D341Med (cell line): ENCODE data around the gene JARID2.

Source experiments
- DNase-seq: peaks from one replicate; pipeline ENCODE4 v3.0.0; 2012; ENCODE audit warnings: low spot score

JARID2 gene

DNA sequence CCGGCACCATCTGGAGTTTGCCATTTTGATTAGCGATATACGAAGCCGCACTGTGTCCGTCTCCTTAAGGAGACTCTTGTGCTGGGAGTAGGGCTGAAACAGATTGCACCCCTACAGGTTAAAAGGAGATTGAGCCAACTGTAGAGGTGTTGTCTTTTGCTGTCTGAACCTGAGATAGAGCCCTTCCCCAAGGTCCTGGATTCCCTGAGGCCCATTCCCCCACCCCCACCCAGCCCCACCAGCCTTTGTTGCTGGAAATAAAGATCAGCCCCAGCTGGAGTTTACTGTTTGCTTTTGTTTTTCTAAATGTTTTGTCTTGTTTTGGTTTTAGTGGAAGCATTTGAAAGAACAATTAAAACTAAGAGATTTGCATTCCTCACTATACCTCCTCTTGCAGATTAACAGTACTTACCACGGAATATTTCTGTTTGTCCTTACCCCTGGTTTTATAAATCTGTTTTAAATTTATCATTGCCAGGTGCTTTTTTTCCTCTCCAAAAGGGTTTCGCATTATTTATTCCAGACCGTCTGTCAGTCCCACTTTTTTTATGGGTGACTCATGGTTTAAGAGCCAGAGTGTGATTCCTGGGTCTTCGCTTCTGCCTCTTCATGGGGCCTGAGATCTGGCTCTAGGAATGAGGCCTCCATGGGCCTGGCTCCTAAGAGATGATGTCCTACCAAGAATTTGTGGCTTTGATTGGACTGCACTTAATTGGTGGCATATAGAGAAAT is 247.7 kb downstream of the JARID2 start:
- DNase-seq, result no peak

DNA sequence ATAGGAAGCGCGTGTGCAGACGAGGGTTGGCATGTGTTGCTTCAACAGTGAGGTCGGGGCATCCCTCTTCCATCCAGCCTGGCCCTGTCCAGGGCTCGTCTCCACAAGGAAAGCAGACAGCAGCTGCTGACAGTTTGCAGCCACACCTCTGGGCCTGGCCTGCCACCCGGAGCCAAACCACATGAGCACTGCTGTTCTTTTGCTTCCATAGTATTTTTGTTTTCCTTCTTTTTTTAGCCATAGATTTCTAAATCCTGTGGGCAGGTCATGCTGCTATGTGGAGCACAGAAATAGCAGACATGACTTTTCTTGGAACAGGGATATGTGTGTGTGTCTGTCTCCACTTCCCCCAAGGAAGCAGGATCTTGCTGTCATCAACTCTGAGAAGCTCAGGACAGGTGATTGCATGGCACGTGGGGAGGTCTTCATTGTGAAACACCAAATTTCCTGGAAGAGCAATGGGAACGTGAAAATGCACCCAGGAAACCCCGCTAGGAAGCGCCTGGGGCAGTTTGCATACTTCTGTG is 249.6 kb downstream of the JARID2 start:
- no peak for DNase-seq

DNA sequence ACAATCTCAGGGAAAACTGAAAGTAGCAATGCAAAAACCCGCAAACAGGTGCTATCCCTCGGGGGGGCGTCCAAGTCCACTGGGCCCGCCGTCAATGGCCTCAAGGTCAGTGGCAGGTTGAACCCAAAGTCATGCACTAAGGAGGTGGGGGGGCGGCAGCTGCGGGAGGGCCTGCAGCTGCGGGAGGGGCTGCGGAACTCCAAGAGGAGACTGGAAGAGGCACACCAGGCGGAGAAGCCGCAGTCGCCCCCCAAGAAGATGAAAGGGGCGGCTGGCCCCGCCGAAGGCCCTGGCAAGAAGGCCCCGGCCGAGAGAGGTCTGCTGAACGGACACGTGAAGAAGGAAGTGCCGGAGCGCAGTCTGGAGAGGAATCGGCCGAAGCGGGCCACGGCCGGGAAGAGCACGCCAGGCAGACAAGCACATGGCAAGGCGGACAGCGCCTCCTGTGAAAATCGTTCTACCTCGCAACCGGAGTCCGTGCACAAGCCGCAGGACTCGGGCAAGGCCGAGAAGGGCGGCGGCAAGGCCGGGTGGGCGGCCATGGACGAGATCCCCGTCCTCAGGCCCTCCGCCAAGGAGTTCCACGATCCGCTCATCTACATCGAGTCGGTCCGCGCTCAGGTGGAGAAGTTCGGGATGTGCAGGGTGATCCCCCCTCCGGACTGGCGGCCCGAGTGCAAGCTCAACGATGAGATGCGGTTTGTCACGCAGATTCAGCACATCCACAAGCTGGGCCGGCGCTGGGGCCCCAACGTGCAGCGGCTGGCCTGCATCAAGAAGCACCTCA is 250.7 kb downstream of the JARID2 start:
- no peak for DNase-seq

DNA sequence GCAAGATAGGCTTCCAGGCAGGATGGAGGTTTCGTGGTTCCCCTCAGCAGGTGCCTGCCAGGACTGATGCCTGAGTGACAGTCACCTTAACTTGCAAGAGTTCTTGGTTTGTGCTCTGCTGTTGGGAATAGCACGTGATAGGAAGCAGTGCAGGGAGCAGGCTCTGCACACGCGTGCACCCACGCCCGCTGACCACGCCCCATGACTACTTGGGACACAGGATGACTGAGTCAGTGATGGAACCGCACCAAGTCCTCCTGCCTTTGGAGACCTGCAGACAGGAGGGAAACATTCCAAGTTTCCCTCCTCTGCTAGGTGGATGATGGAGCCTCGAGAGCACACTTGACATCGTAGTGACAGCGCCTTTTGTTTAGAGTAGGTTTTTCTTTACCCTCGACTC is 252.8 kb downstream of the JARID2 start:
- no peak for DNase-seq

DNA sequence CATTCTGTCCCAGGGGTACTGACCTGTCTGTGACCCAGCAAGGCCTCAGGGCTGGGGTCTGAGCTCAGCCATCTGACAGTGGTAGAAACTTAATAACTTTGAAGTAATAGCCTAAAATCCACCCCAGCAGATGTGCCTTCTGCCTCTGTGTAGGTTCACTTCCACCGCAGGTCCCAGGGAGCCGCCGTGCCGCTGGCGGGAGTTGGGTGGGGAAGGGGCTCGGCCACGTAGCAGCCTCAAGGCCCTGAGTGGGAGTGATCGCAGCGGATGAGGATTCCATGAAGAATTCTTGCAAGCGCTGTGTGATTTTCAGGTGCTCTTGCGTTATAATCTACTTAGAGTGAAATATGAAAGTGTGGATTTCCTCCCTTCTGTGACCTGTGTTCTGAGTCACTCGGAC is 253.3 kb downstream of the JARID2 start:
- DNase-seq, result no peak

DNA sequence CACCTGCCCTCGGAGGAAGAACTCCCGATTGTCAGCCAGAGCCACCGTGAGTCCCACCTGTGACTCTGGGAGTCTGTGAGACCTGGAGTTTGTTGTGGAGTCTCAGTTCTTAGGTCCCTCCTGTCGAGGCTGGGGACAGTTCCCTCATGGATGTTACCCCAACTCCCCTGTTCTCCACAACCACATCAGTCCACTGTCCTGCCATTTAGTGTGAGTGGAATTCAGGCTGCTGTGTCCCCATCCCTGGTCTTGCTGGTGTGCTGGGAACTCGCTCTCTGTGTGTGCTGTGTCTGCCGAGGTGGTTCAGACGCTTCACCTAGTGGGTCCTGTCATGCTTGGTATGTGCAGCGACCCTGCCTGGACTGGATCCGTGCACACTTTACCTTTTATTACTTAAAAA is 253.7 kb downstream of the JARID2 start:
- no peak for DNase-seq

DNA sequence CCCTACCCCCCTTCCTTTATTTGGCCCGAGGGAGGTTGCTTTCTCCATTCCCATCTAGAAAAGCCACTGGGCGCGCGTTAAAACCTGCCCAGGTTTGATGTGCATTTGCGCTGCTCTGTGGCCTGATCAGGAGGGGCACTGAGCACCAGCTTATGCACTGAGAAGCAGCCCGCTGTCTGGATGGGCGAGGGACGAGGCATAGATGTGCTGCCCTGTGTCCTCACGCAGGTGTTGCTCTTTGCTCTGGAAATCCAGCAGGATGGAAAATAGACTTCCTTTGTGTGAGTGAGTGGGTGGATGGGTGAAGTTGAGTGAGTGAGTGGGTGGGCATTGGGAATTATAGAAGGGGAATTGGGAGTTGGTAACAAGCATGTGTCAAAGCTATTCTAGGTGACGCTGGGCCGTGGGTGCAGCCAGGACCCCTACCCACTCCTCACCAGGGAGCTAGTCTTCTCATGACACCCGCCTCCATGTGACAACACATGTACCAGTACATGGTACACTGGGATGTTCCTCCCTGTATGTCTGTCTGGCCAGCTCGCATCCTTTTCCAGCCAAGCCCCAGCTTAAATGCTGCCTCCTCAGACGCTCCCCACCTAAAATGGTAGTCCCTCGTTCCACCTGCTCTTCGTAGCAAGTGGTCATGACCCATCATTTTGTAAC is 254.3 kb downstream of the JARID2 start:
- DNase-seq, result no peak

DNA sequence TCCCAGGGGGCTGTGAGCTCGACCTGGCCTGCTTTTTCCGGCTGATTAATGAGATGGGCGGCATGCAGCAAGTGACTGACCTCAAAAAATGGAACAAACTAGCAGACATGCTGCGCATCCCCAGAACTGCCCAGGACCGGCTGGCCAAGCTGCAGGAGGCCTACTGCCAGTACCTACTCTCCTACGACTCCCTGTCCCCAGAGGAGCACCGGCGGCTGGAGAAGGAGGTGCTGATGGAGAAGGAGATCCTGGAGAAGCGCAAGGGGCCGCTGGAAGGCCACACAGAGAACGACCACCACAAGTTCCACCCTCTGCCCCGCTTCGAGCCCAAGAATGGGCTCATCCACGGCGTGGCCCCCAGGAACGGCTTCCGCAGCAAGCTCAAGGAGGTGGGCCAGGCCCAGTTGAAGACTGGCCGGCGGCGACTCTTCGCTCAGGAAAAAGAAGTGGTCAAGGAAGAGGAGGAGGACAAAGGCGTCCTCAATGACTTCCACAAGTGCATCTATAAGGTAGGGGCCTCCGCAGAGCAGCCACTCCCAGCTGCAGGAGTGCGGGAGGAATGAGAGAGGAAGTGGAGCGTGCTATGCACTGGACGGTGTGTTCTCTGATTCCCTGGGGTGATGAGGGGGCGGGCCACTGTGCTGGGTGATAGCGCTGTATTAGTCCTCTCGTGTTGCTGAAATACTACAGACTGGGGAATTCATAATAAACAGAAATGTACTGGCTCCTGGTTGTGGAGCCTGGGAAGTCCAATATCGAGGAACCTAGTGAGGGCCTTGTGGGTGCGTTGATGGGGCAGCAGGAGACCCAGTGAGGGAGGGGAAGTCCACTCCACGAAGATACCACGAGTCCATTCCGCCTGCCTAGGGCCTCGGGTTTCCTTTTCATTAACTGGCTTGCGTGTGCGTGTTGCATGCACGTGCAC is 255.3 kb downstream of the JARID2 start:
- DNase-seq, result no peak

DNA sequence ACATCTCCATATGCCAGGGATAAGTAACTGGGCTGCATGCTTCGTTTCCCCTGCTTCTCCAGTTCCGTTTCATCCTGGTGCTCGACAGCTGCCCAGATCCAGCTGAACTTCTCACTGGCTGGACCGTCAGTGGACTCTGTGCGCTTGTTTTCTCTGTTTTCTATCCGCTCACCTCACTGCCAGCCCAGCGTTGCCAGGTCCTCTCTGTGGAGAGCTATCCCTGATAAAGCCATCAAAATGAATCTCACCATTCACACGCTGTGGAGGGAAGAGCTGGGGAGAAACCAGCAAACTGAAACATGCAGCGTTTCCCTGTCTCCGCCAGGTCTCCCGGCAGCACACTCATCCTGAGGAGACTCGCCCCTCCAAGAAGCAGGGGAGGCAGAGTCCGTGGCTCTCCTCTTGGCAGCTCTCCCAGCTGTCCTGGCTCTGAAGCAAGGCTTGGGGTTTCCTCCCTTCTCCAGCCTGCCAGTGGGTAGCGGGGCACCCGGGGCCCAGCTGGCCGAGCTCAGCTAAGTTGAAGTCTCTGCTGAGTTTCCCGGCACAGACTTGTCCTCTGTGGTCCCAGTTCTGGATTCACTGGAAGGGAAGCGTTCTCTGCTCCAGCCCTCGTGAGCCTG is 256.1 kb downstream of the JARID2 start:
- DNase-seq, result no peak

DNA sequence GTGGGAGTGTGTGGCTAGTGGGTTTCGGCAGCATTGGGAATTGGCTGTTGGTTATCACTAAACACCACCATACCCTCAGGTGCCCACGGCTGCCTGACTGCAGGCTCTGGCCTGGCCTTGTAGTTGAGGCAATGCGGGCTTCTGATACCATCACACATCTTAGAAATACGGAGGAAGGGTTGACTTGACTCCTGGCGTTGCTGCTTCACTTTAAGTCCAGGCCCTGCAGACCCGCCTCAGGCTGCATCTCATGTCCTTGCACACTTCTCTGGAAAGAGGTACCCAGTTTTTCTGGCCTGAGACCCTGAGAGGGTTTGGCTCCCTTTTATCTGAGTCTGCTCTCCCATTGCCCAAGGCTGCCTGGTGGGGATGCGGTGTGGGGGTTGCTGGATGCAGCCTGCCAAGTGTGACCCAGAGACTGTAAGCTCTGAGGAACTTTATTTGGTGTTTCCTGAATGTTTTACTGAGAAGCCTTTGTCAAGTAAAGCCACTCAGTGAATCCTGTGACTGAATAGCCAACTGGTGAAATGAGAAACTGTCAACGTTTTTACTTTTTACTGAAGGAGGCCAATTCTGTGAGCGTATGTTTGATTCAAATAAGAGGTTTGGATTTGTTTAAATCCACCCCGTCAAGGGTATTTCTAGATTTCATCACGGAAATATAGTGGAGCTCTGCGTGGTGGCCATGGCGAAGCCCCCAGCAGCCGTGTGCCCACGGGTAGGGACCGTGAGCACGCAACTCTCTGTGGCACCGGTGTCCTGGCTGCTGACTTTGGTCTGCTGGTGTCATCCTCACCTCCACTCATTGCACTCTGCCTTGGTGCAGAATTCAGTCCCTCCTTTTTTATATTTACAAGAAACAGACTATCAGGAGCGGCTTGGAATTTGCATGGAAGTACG is 256.8 kb downstream of the JARID2 start:
- no peak for DNase-seq

DNA sequence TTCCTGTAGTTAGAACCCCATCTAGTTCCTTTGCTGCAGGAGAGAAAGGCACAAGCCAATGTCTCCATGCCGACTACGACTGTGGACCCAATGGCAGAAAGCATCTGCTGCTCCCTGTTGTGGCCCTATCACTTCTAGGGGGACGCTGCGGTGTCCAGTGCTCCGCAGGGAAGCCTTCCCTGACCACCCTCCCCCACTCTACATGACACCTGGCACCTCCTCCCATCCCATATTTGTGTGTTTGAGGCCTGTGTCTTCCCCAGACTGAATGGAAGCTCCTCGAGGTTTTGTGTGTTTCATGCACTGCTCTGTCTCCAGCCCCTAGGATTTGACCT is 257.4 kb downstream of the JARID2 start:
- no peak for DNase-seq

DNA sequence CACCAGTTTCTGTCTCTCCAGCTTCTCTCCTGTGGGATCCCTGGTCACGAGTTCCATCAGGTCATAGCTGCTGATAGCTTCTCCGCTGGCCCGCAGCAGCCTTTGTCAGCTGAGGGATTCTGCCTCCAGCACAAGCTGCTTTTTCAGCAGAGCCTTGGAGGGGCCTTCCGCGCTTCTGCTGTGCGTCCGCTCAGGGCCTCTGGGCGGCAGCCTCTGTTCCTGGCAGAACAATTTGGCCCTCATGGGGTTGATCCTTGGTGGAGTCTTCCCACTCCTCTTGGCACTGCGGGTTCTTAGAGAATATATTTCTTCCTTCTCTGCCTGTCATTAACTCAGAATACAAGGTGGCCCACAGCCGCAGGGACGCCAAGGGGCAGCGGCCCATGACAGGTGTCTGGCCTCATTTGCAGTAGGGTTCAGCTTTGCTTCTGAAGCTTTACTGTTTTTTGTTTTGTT is 258.2 kb downstream of the JARID2 start:
- DNase-seq, result no peak

DNA sequence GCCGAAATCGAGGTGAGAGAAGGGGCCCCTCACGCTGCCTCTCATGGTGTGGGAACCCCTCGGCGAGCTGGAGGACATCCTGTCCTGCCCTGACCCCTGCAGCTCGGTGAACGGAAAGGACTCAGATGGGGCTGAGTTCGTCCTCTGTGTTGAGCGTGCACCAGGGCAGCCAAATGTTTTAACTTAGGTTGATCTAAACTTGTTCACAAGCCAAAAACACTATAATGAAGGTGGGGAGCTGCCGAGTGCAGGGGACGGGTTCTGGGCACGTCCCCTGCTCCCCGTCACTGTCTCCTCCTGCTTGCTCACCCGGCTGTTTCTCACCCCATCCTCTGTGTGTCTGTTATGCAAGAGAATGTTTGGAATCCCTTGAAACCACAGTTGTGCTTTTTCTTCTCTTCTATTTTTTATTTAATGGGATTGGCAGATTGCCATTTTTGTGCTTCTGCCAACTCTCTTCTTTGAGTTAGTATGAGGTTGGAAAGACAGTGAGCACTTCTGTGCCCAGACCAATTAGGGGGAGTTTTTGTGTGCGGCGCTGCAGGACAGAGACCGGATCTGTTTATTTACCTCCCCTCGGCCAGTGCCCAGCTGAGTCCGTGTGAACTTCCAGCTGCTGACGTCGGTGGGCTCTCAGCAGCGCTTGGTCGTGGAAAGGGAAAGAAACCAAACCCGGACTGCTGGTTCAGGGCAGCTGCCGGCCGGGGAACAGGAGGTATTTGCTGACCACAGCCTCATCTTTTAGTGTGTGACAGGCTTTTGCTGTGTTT is 258.9 kb downstream of the JARID2 start:
- no peak for DNase-seq

DNA sequence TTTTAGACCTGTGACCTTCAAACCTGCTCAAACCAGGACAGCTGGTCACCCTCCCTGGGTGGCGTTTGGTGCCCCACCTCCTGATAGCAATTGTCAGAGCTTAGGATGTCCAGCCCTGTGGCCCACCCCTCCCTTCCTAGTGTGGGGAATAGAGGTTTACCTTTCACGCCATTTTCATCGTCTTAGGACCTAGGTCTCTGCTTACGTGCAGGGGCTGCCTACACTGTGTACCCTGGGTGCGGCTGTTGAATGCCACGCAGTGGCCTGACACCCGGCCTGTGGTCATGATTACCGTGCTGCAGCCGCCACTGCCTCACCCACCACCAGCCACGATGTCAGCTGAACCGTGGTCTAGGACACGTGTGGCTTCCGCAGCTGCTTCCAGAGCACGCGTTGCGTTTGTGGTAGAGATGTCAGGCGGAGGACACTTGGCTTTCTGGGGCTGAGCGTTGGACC is 259.6 kb downstream of the JARID2 start:
- DNase-seq, result no peak

DNA sequence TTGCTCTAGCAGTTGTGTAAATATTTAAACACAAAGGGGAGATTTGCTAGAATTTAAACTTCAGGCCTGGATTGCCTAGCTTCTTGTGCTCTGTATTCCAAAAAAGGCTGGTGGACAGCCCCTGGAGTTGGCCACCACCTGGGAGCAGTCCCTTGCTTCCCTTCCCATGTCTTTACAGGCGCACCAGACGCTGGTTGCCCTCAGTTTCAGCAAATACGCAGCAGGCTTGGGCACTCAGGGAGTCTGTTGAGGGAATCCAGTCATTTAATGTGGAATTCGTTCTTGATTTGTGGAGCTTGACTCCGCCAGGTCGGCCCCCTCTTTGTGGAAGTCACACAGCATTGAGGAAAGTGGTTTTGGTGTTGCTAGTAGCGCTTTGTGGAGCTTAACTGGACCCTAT is 260.2 kb downstream of the JARID2 start:
- DNase-seq, result no peak

DNA sequence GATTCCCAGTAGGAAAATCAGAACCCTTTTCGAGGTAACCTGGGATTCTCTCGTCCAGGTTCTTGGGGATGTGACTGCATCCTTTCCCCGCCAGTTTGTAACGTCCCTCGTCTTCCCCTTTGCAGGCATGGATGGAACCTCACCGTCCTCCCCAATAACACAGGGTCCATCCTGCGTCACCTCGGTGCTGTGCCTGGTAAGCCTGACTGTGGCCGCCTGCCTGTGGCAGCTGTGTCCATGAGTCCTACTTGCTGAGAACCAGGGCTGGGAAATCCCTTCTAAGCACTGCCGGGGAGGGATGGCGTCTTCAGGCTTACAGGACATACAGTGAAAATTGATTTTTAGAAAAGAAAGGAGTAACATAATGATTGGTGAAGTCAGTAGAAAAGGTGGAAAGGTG is 261.4 kb downstream of the JARID2 start:
- DNase-seq, result no peak

DNA sequence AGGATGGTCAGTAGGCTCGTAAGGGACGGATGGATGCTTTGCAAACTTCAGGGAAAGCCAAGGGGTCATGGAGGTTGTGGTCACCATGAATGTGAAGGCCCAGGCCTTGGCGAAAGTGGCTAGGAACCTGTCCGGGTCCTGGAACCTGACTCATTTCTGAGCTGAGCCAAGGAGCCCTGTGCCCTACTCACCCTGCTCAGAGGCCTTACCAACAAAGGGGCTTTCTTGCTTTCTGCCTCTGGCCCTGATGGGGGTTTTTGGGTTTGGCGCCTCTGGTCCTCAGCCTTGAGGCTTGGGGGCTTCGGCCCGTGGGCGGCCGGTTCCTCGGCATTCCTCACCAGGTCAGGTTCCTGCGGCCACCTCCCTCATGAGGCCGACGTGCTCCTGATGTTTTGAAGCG is 261.9 kb downstream of the JARID2 start:
- no peak for DNase-seq

DNA sequence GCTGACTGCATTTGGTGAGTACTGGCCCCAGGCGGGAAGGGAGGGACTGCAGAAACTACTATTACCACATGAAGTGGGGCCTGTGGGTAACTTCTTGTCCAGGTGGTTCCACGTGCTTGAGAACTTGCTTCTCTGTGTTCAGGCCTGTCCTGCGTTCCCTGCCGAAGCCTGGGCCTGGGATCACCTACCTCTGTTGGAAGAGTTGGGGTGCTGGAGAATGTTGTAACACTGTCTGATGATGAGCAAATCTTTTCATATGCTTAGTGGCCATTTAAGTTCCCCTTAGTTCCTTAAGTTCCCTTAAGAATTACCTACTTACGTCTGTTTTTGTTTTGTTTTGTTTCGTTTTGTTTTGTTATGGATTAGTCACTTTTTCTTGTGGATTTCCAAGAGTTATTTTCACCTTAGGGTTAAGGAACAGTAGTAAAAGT is 262.6 kb downstream of the JARID2 start:
- no peak for DNase-seq

DNA sequence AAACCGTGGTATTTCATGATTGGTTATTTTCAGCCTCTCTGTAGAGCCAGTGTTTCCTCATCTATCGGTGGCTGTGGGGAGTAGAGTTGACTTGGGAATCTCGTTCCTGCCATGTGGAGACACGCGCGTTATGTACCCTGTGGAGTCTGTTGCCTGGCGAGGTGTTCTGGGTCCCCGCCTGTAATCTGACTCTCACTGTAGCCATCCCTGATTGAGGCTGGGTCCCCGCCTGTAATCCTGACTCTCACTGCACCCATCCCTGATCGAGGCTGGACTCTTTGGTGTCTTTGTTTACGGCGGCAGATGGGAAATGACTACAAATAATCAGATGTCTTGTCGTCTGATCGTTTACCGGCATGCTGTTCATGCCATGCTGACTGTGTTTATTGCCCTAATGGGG is 263.1 kb downstream of the JARID2 start:
- no peak for DNase-seq
